ENCODE measurements around the gene KCNH4. TPM values are rescaled to one million over a fixed set of nuclear protein-coding genes. Genes with fewer than 3 reads are reported as not detected.

KCNH4 gene
- total and polyA plus RNA-seq, 9 of the 15 experiments (the other 6 are each of a cell fraction or from before 2014, with no cell fraction given) = 0.10 to 1.8 (median 0.50) TPM

DNA sequence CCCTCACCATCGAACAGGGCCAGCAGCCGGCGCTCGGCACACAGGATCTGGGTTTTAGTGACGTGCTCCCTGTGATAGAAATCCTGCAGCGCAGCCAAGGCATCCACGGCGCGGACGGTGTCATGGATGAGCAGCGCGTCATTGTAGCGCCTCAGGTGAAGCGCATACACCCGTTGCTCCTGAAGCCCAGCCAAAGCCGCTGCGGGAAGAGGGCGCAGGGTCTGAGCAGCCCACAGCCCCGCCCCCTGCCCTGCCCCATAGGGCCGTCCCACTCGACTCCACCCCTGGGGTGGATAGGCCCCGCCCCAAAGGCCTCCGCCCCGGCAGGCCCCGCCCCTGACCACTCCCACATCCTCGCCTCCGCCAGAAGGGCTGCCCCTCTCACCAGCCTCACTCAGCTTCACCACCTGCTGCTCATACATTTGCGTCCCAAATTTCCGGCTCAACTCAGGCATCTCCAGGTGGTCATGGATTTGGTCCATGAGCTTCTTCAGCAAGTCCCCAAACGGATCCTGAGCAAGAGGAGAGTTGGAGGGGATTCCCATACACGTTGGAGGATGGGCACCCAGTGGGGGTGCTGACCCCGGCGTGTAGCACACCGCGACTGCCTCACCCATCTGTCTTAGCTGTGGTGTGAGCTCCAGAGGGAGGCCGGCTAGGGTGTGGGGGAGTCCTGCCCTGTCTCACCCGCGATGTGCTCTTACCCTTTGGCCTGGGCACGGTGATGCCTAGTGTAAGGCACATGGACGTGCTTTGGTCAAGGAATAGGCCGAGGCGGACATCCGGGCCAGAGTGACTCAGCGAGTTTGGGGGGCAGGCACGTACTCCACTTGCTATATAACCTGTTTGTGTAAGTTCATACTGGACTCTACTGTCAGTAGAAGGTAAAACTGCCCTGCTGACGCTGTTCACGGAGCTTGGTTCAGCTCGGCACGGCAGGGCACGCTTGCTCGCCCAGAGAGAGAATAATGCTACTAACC, 73.1 kb downstream of the KCNH4 start:
- Histone ChIP-seq H3K36me3 (ENCODE audit: control insufficient read depth, insufficient read depth, low read length) (peaks cover 2% of the 10 kb centered on the region; the same call in 1 of the 3 replicates), H3K27ac (ENCODE audit: extremely low read depth, low read depth, low read length) (peak overlapping the region; percentile 1; the same call in 2 of the 3 replicates), H3K9me1 (ENCODE audit: control insufficient read depth, insufficient read depth, low read length) (no peaks in the 10 kb centered on the region), H3K4me3 (peak overlapping the region; percentile 21; the same call in 1 of the 2 replicates), H3K9ac (ENCODE audit: insufficient read depth in 1 of 2, low read depth in 2 of 2, low read length in 2 of 2) (peak overlapping the region; percentile 1 to 88; a peak in 3 of 4 replicates), H2AFZ (ENCODE audit: low read depth, low read length) (peak overlapping the region; percentile 84), H3K4me1 (replicated peaks in 1 of 2; ENCODE audit: control insufficient read depth in 2 of 2, insufficient read depth in 2 of 2, low read length in 2 of 2) (peaks cover 13 to 58% of the 10 kb centered on the region in 2 experiments; a peak in 4 of 5 replicates), H3K9me3 (replicated peaks; ENCODE audit: control insufficient read depth, insufficient read depth, low read depth, low read length) (no peaks in the 10 kb centered on the region), H4K20me1 (replicated peaks; ENCODE audit: control insufficient read depth, insufficient read depth, low read length) (no peaks in the 10 kb centered on the region), H3K4me2 (ENCODE audit: insufficient read depth, low read length) (peak overlapping the region; percentile 64), H3K27me3 (ENCODE audit: control insufficient read depth in 2 of 2, insufficient read depth in 2 of 2, low read length in 2 of 2) (no peaks in the 10 kb centered on the region), H3K79me2 (ENCODE audit: control insufficient read depth, insufficient read depth, low read length) (no peaks in the 10 kb centered on the region)
- intact Hi-C loops (cut with micrococcal nuclease) (no loop called here), in situ Hi-C loops (cut with MboI) (loop anchor here (25.0 kb wide), 1 partner anchor 371 kb away; the partner anchor contains the start of gene HAP1)
- FAIRE-seq (peak; percentile 90), ATAC-seq (peak; percentile 98), DNase-seq (ENCODE audit: extremely low read depth in 1 of 4, low spot score in 3 of 4) (peak; percentile 93 to 100 (median 100))
- 21% methylated on average over 42 of the region's 51 CpGs for WGBS (ENCODE audit: insufficient coverage, low coverage, missing lambda C conversion rate)
- CTCF ChIA-PET (ENCODE audit: low intra/inter-chr PET ratio) = interaction anchor here (0.7 kb wide), 1 partner anchor 460 kb away, joined by 3 read pairs; no protein-coding TSS in a partner anchor
- POLR2A ChIA-PET = interaction anchor here (0.6 to 1.0 kb wide), 9 partner anchors 10 to 314 kb away, joined by 3 to 4 read pairs (median 3); no protein-coding TSS in a partner anchor
- no TSS peak for BruUV-seq (replicated peaks)
- TF ChIP-seq ZNF785 (CRISPR knock-in tag; IDR thresholded peaks at IDR 0.05) = no peak
- no peak for TF ChIP-seq SPI1 (IDR thresholded peaks at IDR 0.05; ENCODE audit: borderline replicate concordance, low read depth, low read length)
- no peak for TF ChIP-seq ZBTB26 (CRISPR knock-in tag; IDR thresholded peaks at IDR 0.05)
- no peak for TF ChIP-seq POLR2B (IDR thresholded peaks at IDR 0.05; ENCODE audit: low read depth, partially characterized antibody)
- no peak for TF ChIP-seq KLF16 (IDR thresholded peaks at IDR 0.05)
- TF ChIP-seq SMARCE1 (IDR thresholded peaks at IDR 0.05) = no peak
- TF ChIP-seq NFATC3 (IDR thresholded peaks at IDR 0.05) = no peak
- TF ChIP-seq ZNF57 (CRISPR knock-in tag; IDR thresholded peaks at IDR 0.05) = no peak
- TF ChIP-seq NR4A1 (CRISPR knock-in tag; IDR thresholded peaks at IDR 0.05) = no peak
- peak; percentile 91 for TF ChIP-seq NR4A1 (tag; IDR thresholded peaks at IDR 0.05)
- no peak for TF ChIP-seq NR2C1 (IDR thresholded peaks at IDR 0.05)
- TF ChIP-seq NR2C1 (tag; IDR thresholded peaks at IDR 0.05) = peak; percentile 62
- no peak for TF ChIP-seq HDAC1 (IDR thresholded peaks at IDR 0.05)
- peak; percentile 78; the same call in 1 of the 2 replicates for TF ChIP-seq E2F3 (CRISPR knock-in tag; IDR thresholded peaks at IDR 0.05)
- TF ChIP-seq ZNF583 (CRISPR knock-in tag; IDR thresholded peaks at IDR 0.05) = peak; percentile 88
- 0 out of 2 replicates have a peak, but pooled peaks have one; percentile 33 for TF ChIP-seq ZNF175 (CRISPR knock-in tag; IDR thresholded peaks at IDR 0.05; ENCODE audit: low read depth)
- no peak for TF ChIP-seq ZNF609 (CRISPR knock-in tag; IDR thresholded peaks at IDR 0.05; ENCODE audit: borderline replicate concordance)

All from K562 (cell line).